DOHH2 (cell line): Measurements from ENCODE around the gene TMEM132E.

Experiments used
- H3F3A ChIP-seq: fragments of 200-600 bp; sonication (generic), shearing (Covaris generic); 2 replicates; pipeline ENCODE4 v1.6.0; 2016; ENCODE audit warnings: antibody characterized with exemption, mild to moderate bottlenecking; ENCODE audit not compliant: control insufficient read depth, insufficient read depth
- H3K27ac ChIP-seq: fragments of 200-600 bp; sonication (generic); 2 replicates; pipeline ENCODE4 v1.5.1; 2014; ENCODE audit warnings: low read depth, mild to moderate bottlenecking, low read length, moderate library complexity
- H3K27me3 ChIP-seq: fragments of 200-600 bp; sonication (generic); 2 replicates; pipeline ENCODE4 v1.6.1; 2014; ENCODE audit warnings: mild to moderate bottlenecking, low read length, mixed read lengths; ENCODE audit not compliant: control insufficient read depth
- H3K36me3 ChIP-seq: fragments of 200-600 bp; sonication (generic); 2 replicates; pipeline ENCODE4 v1.6.1; 2014; ENCODE audit warnings: mild to moderate bottlenecking, low read length, moderate library complexity, mixed read lengths; ENCODE audit not compliant: control insufficient read depth
- H3K4me1 ChIP-seq: fragments of 200-600 bp; sonication (generic); 2 replicates; pipeline ENCODE4 v1.6.1; 2014; ENCODE audit warnings: mild to moderate bottlenecking, low read length, mixed read lengths; ENCODE audit not compliant: control insufficient read depth
- H3K4me2 ChIP-seq: fragments of 200-600 bp; sonication (generic); 2 replicates; pipeline ENCODE4 v1.6.0; 2014; ENCODE audit warnings: mild to moderate bottlenecking, low read length, moderate library complexity
- H3K4me3 ChIP-seq: fragments of 200-600 bp; sonication (generic); 2 replicates; pipeline ENCODE4 v1.5.1; 2014; ENCODE audit warnings: mild to moderate bottlenecking, low read length, mixed read lengths
- H3K79me2 ChIP-seq: fragments of 200-600 bp; sonication (generic); 2 replicates; pipeline ENCODE4 v1.6.1; 2014; ENCODE audit warnings: mild to moderate bottlenecking, low read length, mixed read lengths; ENCODE audit not compliant: control insufficient read depth
- H3K9me2 ChIP-seq: fragments of 200-600 bp; sonication (generic); replicated peaks from 2 replicates; pipeline ENCODE4 v1.6.1; 2014; ENCODE audit warnings: mild to moderate bottlenecking, low read length, mixed read lengths; ENCODE audit not compliant: control insufficient read depth
- H3K9me3 ChIP-seq: fragments of 200-600 bp; sonication (generic); 2 replicates; pipeline ENCODE4 v1.6.1; 2014; ENCODE audit warnings: antibody characterized with exemption, low read length, mixed read lengths; ENCODE audit not compliant: control insufficient read depth, insufficient read depth
- H4K20me1 ChIP-seq: fragments of 200-600 bp; sonication (generic); 2 replicates; pipeline ENCODE4 v1.6.0; 2014; ENCODE audit warnings: low read depth, mild to moderate bottlenecking, antibody characterized with exemption, low read length, moderate library complexity; ENCODE audit not compliant: control insufficient read depth, insufficient read depth
- EZH2phosphoT487 ChIP-seq: fragments of 200-600 bp; sonication (generic); IDR thresholded peaks from 2 replicates; pipeline ENCODE4 v1.6.1; 2017; ENCODE audit warnings: borderline replicate concordance, mild to moderate bottlenecking, antibody characterized with exemption, low read length, moderate library complexity, mixed read lengths
- TF ChIP-seq, protein P1 (sequence below): fragments of 200-600 bp; sonication (generic); IDR thresholded peaks from one replicate; pipeline ENCODE4 v1.5.1; 2014; ENCODE audit warnings: antibody characterized with exemption, mild to moderate bottlenecking, low read depth, low read length; ENCODE audit not compliant: poor library complexity, severe bottlenecking

Gene TMEM132E

DNA sequence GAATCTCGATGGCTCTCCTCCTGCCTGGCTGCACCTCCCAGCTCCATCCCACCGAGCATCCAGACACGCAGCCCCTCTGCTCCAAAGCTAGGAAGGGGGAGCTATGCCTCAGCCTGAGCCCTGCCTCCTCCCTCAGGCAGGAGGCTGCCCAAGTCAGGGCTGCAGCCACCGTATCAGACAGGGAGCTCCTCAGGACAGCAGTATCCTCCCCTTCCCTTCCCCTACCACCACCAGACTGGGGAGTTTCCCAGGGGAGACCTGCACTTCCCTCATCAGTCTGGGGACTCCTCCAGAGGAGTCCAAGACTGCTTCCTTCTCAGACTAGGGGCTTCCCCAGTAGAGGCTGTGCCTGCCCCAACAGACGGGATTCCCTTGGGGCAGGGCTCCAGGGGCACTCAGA is 17.5 kb downstream of the TMEM132E start:
- Histone ChIP-seq H3K79me2 (no peaks in the 10 kb centered on the region), H3K4me1 (no peaks in the 10 kb centered on the region), H3K9me2 (no peaks in the 10 kb centered on the region), H3K4me2 (no peak overlapping the region), H3F3A (no peaks in the 10 kb centered on the region), H3K9me3 (no peaks in the 10 kb centered on the region), H3K4me3 (no peak overlapping the region), H4K20me1 (no peaks in the 10 kb centered on the region), H3K27me3 (no peaks in the 10 kb centered on the region), H3K36me3 (no peaks in the 10 kb centered on the region), H3K27ac (no peak overlapping the region)
- TF ChIP-seq EZH2phosphoT487 = no peak

DNA sequence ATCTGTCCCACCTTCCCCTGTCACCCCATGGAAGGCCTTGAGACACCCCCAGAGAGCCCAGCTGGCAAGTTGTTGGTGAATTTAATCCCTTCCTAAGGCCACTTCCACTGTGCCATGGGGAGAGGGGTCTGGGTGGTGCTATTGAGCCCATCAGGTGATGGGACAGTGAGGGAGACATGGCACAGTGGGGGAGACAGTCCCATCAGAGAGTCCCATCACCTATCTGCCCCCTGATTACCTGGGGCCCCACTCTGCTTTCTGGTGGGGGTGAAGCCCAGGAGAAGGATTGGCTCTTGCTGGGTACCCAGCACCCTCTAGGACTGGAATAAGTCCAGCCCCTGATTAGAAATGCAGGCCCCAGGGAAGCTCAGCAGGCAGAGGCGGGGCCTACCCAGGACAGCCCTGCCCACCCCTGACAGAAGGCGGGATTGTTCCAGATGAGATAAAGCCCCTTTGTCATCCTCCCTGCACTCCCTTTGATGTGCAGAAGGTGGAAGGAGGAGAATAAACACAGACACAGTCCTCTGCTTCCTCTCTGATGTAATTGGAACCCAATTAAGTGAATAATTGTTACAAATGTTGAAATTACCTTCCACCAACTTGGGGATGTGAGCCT is 18.9 kb downstream of the TMEM132E start:
- Histone ChIP-seq H3K79me2 (no peaks in the 10 kb centered on the region), H3K9me3 (no peaks in the 10 kb centered on the region), H3K27me3 (no peaks in the 10 kb centered on the region), H3K36me3 (no peaks in the 10 kb centered on the region), H4K20me1 (no peaks in the 10 kb centered on the region), H3F3A (no peaks in the 10 kb centered on the region), H3K4me3 (no peak overlapping the region), H3K9me2 (no peaks in the 10 kb centered on the region), H3K27ac (no peak overlapping the region), H3K4me2 (no peak overlapping the region), H3K4me1 (no peaks in the 10 kb centered on the region)
- TF ChIP-seq, protein P1, sequence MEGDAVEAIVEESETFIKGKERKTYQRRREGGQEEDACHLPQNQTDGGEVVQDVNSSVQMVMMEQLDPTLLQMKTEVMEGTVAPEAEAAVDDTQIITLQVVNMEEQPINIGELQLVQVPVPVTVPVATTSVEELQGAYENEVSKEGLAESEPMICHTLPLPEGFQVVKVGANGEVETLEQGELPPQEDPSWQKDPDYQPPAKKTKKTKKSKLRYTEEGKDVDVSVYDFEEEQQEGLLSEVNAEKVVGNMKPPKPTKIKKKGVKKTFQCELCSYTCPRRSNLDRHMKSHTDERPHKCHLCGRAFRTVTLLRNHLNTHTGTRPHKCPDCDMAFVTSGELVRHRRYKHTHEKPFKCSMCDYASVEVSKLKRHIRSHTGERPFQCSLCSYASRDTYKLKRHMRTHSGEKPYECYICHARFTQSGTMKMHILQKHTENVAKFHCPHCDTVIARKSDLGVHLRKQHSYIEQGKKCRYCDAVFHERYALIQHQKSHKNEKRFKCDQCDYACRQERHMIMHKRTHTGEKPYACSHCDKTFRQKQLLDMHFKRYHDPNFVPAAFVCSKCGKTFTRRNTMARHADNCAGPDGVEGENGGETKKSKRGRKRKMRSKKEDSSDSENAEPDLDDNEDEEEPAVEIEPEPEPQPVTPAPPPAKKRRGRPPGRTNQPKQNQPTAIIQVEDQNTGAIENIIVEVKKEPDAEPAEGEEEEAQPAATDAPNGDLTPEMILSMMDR = no peak
- no peak for TF ChIP-seq EZH2phosphoT487

DNA sequence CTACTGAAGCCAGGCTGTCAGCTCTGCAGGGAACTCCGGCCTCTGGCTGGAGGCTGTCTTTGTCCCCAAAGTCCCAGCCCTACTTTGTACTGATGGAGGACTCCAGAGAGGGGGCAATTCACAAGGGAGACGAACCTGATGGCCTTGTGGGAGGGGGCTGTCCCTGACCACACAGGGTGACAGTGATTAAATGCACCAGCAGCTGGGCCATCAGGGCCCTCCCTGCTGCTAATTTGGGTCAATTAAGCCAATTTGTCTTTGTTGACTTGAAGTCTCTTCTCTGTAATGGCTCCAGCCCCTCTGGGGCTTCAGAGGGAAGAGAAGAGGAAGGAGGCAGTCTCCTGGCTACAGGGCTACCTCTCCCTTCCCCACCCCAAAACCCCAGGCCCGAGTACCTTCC is 22.0 kb downstream of the TMEM132E start:
- TF ChIP-seq, protein P1 = no peak
- no peak for TF ChIP-seq EZH2phosphoT487
- no peak overlapping the region for H3K4me2 ChIP-seq
- no peaks in the 10 kb centered on the region for H3K27me3 ChIP-seq
- H4K20me1 ChIP-seq = no peaks in the 10 kb centered on the region
- no peaks in the 10 kb centered on the region for H3K79me2 ChIP-seq
- H3K9me3 ChIP-seq = no peaks in the 10 kb centered on the region
- H3K27ac ChIP-seq = no peak overlapping the region
- no peaks in the 10 kb centered on the region for H3K4me1 ChIP-seq
- no peaks in the 10 kb centered on the region for H3K9me2 ChIP-seq
- H3K4me3 ChIP-seq = no peak overlapping the region
- no peaks in the 10 kb centered on the region for H3K36me3 ChIP-seq
- no peaks in the 10 kb centered on the region for H3F3A ChIP-seq

DNA sequence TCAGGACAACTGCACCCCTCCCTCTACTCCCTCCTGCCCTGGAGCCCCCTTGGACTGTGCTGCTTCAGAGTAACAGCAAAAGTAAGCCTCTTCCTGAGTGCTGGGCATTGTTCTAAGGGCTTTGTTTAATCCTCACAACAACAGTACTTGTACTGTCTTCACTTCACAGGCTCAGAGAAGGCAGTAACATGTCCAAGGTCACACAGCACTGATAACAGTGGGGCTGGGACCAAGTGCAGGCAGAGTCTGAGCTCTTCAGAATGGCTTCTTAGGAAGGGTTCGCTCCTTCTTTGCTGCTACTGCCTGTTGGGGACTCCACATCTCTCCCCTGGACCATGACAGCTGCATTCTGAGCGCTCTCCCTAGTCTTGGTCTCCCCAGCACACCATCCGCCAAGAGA is 24.6 kb downstream of the TMEM132E start:
- Histone ChIP-seq H3K79me2 (no peaks in the 10 kb centered on the region), H3K4me1 (no peaks in the 10 kb centered on the region), H3F3A (no peaks in the 10 kb centered on the region)

More for the DNA sequence above, 24.6 kb downstream of the TMEM132E start:
- H3K9me2 ChIP-seq = no peaks in the 10 kb centered on the region
- H3K9me3 ChIP-seq = no peaks in the 10 kb centered on the region
- no peaks in the 10 kb centered on the region for H3K36me3 ChIP-seq
- H3K4me2 ChIP-seq = no peak overlapping the region
- no peak for TF ChIP-seq EZH2phosphoT487
- TF ChIP-seq, protein P1 = no peak
- no peaks in the 10 kb centered on the region for H4K20me1 ChIP-seq
- no peak overlapping the region for H3K27ac ChIP-seq
- no peaks in the 10 kb centered on the region; the same call in 1 of the 2 replicates for H3K27me3 ChIP-seq
- H3K4me3 ChIP-seq = no peak overlapping the region
